Stomach smooth muscle (tissue), 2 donors: ENCODE measurements around the gene MATN1.

Source experiments
- H3K27ac ChIP-seq: one replicate; pipeline ENCODE4 v1.7.0; 2013; ENCODE audit warnings: mild to moderate bottlenecking, low read length, inconsistent platforms
- H3K27me3 ChIP-seq, 2 donors: one replicate each; pipeline ENCODE4 v1.7.0; 2013; ENCODE audit warnings: low read length in 2 of 2; ENCODE audit not compliant: insufficient read depth in 2 of 2, control insufficient read depth in 1 of 2
- H3K36me3 ChIP-seq, 2 donors: one replicate each; pipeline ENCODE4 v1.7.0; 2013; ENCODE audit warnings: low read length in 2 of 2; ENCODE audit not compliant: control insufficient read depth in 2 of 2, insufficient read depth in 2 of 2
- H3K4me1 ChIP-seq: one replicate; pipeline ENCODE4 v1.7.0; 2013; ENCODE audit warnings: low read length; ENCODE audit not compliant: control insufficient read depth, insufficient read depth
- H3K4me3 ChIP-seq, 2 donors: one replicate each; pipeline ENCODE4 v1.7.0; 2013; ENCODE audit warnings: low read length in 2 of 2
- H3K9ac ChIP-seq, 2 donors: one replicate each; pipeline ENCODE4 v1.7.0; 2013; ENCODE audit warnings: low read length in 2 of 2, mild to moderate bottlenecking in 1 of 2
- H3K9me3 ChIP-seq, 2 donors: one replicate each; pipeline ENCODE4 v1.7.0; 2013; ENCODE audit warnings: low read length in 2 of 2; ENCODE audit not compliant: control insufficient read depth in 2 of 2
- donor health status: healthy.
- donor health status: Pancreatic carcinoma.

Gene MATN1

DNA sequence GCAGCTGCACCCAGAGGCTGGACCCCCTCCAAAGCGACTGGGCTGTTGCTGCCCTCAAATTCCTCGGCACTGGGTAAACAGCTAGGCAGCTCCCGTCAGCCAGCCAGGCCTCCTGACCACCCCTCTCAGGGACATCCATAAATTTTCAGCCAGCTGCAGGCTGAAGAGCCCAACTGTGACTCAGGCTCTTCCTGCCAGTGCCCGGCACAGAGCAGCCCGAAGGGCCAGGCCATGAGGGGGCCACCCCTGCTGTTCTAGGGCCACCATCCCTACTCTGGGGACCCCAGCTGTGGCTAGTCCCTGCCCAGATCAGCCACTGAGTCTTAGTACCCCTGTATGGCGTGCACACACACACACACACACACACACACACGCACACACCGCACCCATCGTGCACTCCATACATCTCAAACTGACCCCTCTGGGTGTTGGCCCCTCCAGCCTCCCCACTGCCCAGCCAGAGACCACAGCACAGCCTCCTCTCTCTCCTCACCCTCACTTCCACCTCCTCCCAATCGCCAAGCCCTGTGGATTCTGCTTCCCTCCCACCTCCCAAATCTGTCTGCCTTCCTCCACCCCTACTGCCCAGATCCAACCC lies 40.4 kb upstream of the MATN1 start:
- Histone ChIP-seq H3K36me3 (no peaks in the 10 kb centered on the region), H3K9me3 (no peaks in the 10 kb centered on the region), H3K27me3 (no peaks in the 10 kb centered on the region), H3K9ac (peak overlapping the region in 1 of 2 donors; percentile 21), H3K4me3 (no peak overlapping the region), H3K27ac (peak overlapping the region; percentile 24), H3K4me1 (peaks cover 13% of the 10 kb centered on the region)

GRCh38 chr1:30762930-30763650 lies 39.7 kb upstream of the MATN1 start:
- Histone ChIP-seq H3K4me1 (peaks cover 13% of the 10 kb centered on the region), H3K9ac (no peak overlapping the region)

GRCh38 chr1:30762152-30762929 lies 39.0 kb upstream of the MATN1 start:
- Histone ChIP-seq H3K27me3 (no peaks in the 10 kb centered on the region), H3K9ac (no peak overlapping the region), H3K4me3 (no peak overlapping the region), H3K27ac (no peak overlapping the region), H3K36me3 (no peaks in the 10 kb centered on the region), H3K9me3 (no peaks in the 10 kb centered on the region), H3K4me1 (peaks cover 13% of the 10 kb centered on the region)

More at GRCh38 chr1:30762930-30763650, 39.7 kb upstream of the MATN1 start:
- Histone ChIP-seq H3K9me3 (no peaks in the 10 kb centered on the region), H3K4me3 (no peak overlapping the region), H3K27ac (no peak overlapping the region), H3K36me3 (no peaks in the 10 kb centered on the region), H3K27me3 (no peaks in the 10 kb centered on the region)

DNA sequence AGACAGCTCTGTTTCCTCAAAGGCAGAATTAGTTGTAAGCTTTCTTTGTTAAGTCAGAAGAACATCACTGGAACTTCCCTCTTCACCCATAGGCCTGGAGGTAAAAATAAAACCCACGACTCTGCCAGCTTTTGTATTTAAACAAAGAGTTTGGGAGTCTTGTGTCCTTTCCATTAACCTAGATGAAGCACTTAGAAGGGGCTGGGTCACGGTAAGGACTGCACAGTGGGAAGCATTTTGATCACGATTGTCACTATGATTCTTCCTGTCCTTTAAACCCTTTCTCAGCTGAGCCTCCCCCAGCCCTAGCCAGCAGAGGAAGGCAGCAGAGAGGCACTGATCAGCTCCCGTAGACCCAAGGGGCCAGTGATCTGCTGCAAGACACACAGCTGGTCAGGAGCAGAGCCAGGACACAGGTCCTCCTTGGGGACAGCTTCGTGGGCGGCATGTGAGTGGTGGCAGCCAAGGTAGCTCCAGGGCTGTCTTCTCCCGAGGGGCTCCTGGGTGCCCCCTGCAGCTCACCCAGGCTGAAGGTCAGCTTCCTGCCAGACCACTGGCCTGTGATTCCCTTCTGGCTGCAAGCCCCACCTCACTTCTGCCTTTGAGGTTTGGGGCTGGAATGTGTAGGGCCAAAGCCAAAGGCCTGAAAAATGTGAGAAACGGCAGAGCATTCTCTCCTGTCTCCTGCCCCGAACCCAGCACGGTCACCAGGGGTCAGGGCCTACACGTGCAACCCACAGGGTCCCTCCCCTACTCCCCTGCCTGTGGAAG lies 38.2 kb upstream of the MATN1 start:
- Histone ChIP-seq H3K4me3 (no peak overlapping the region), H3K9ac (no peak overlapping the region), H3K36me3 (no peaks in the 10 kb centered on the region), H3K4me1 (peaks cover 13% of the 10 kb centered on the region), H3K27me3 (no peaks in the 10 kb centered on the region), H3K27ac (no peak overlapping the region), H3K9me3 (no peaks in the 10 kb centered on the region)

DNA sequence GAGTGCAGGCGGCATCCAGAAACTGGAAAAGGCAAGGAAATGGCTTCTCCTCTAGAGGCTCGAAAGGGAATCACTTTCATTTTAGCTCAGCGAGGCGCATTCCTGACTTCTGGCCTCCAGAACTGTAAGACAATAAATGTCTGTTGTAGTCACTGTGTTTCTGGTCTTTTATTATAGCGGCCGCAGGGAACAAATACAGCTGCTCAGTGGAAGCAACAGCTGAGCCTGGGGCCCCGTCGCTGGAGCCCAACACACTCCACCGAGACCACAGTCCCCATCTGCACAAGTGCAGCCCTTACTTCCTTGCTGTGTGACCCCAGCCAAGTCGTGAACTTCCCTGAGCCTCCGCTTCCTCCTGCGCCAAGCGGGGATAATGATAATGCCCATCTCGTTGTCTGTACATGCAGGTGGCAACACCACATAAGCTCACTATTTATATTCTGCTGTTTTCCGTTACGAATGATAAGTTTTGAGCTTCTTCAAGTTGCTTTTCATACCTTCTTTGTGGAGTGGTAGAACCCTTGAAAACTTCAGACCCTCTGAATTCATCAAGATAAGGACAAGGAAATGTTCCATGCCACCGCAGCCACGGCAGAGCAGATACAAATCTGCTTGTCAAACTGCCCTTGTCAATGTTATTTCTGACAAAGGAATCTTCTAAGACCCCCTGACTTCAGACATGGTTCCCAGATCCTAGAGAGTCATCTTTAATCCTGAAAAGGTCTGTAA lies 37.4 kb upstream of the MATN1 start:
- Histone ChIP-seq H3K9ac (no peak overlapping the region), H3K9me3 (no peaks in the 10 kb centered on the region), H3K27me3 (no peaks in the 10 kb centered on the region), H3K4me3 (no peak overlapping the region), H3K27ac (no peak overlapping the region), H3K36me3 (no peaks in the 10 kb centered on the region), H3K4me1 (peaks cover 13% of the 10 kb centered on the region)

DNA sequence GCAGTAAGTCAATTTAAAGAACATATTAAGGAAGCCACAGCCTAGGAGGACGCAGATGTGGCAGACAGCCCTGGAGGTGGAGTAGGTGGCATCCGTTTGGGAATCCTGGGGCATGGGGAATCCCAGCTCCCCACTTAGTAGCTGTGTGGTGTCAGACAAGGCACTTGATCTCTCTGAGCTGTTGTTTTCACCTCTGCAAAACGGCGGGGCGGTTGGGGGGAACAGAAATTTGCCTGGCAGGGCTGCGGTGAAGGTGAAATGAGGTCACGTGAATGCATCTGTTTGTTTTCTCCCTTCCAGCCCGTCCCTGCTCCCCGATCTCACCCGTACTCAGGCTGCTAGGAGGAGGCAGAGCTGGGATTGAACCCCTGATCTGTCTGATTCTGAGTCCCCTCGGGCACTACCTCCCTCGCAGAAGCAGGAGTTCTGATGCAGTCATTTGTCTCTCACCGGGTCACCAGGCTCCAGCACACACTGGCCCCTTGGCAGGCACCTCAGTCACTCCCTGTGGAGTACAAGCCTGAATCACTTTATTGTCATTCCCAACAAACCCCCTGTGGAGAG lies 36.4 kb upstream of the MATN1 start:
- Histone ChIP-seq H3K36me3 (no peaks in the 10 kb centered on the region), H3K9me3 (no peaks in the 10 kb centered on the region), H3K27me3 (no peaks in the 10 kb centered on the region), H3K4me3 (no peak overlapping the region), H3K9ac (no peak overlapping the region), H3K4me1 (peaks cover 13% of the 10 kb centered on the region), H3K27ac (no peak overlapping the region)

- Histone ChIP-seq H3K9ac (no peak overlapping the region), H3K27me3 (no peaks in the 10 kb centered on the region), H3K4me1 (peaks cover 9% of the 10 kb centered on the region)
Observed at GRCh38 chr1:30758785-30759380, 35.5 kb upstream of the MATN1 start.

GRCh38 chr1:30758121-30758688 lies 34.8 kb upstream of the MATN1 start:
- H3K9me3 ChIP-seq, result no peaks in the 10 kb centered on the region
- H3K27me3 ChIP-seq, result no peaks in the 10 kb centered on the region
- H3K36me3 ChIP-seq, result no peaks in the 10 kb centered on the region
- H3K27ac ChIP-seq, result no peak overlapping the region
- no peak overlapping the region for H3K4me3 ChIP-seq
- H3K4me1 ChIP-seq, result peaks cover 5% of the 10 kb centered on the region
- H3K9ac ChIP-seq, result no peak overlapping the region

More at GRCh38 chr1:30758785-30759380, 35.5 kb upstream of the MATN1 start:
- Histone ChIP-seq H3K4me3 (no peak overlapping the region), H3K36me3 (no peaks in the 10 kb centered on the region), H3K9me3 (no peaks in the 10 kb centered on the region), H3K27ac (no peak overlapping the region)

DNA sequence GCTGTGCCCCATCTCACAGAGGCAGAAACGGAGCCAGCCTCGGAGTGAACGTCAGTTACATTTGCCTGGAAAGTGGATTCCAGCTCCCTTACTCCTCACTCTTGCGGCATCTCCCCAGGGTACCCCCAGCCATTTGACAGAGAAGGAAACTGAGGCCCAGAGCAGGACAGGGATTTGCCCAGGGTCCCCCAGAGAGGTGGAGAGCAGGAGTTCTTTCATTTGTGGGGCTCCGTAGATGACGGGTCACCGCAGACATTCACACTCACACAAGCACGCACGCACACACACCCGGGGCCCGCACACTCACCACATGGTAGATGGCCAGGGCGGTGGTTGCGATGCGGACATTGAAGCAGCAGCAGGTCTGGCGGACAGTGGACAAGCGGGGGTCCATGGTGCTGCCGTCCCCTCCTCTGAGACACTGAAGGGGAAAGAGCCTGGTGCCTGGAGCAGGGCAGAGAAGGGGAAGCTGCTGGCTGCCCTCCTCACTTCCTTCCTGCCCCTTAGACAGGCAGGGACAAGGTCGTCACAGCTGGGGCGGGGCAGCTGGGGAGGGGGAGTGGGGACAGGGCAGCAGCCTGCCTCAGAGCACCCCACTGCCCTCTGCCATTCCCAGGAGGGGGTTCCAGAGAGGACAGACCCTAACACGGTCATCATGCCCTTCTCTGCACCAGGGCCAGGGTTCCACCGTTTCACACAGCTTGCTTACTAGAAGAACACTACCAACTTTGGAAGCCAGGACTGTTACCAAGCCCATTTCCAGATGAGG lies 34.2 kb upstream of the MATN1 start, which contains the start of gene LAPTM5:
Gene LAPTM5, minus strand, starts transcription at position 423 of the 769 bp plus-strand sequence. Its CDS starts 29 bp downstream, at position 394.
- no peaks in the 10 kb centered on the region for H3K36me3 ChIP-seq
- H3K4me3 ChIP-seq, result peak within 1 kb of the TSS in 1 of 2 donors; percentile 49
- peaks cover 4% of the 10 kb centered on the region for H3K4me1 ChIP-seq
- H3K27ac ChIP-seq, result no peak within 1 kb of the TSS
- no peaks in the 10 kb centered on the region for H3K27me3 ChIP-seq
- H3K9me3 ChIP-seq, result no peaks in the 10 kb centered on the region
- peak within 1 kb of the TSS in 1 of 2 donors; percentile 49 for H3K9ac ChIP-seq
